M059J (cell line): ENCODE data around the gene CTTNBP2NL. TPM values are rescaled to one million over a fixed set of nuclear protein-coding genes. Genes with fewer than 3 reads are reported as not detected.

Source experiments
- DNase-seq: peaks from one replicate; pipeline ENCODE4 v3.0.0-alpha.2; 2012; ENCODE audit warnings: low read depth
- total RNA-seq: library from RNA; depleted of rRNA; stranded (reverse); fragments of >200 nt; shearing (Covaris generic); gene quantifications from 2 replicates; pipeline ENCODE4 v1.2.3, GENCODE V29; 2014; rRNA removed

CTTNBP2NL gene
- total RNA-seq, 1 experiment from 2014 or later = 17.2 TPM

- no peak for DNase-seq
Observed at GRCh38 chr1:112506306-112506705, 110.3 kb downstream of the CTTNBP2NL start.

- no peak for DNase-seq
Observed at GRCh38 chr1:112506731-112507130, 110.7 kb downstream of the CTTNBP2NL start.

- DNase-seq = no peak
Observed at GRCh38 chr1:112507336-112507735, 111.3 kb downstream of the CTTNBP2NL start.

GRCh38 chr1:112507921-112508277 is 111.9 kb downstream of the CTTNBP2NL start:
- DNase-seq = no peak

GRCh38 chr1:112508278-112509004 is 112.4 kb downstream of the CTTNBP2NL start, which contains the start of gene WNT2B:
WNT2B (plus strand) TSS chr1:112508965; CDS start chr1:112509263, 298 bp downstream.
- no peak for DNase-seq

- DNase-seq = no peak
Observed at GRCh38 chr1:112509005-112509659, 113.1 kb downstream of the CTTNBP2NL start.

- no peak for DNase-seq
Observed at GRCh38 chr1:112509660-112510178, 113.7 kb downstream of the CTTNBP2NL start.

- DNase-seq = no peak
Observed at GRCh38 chr1:112510340-112510739, 114.3 kb downstream of the CTTNBP2NL start.

Other genes with a start within 250 kb of the CTTNBP2NL start
- gene WNT2B, start 112.8 kb downstream of the CTTNBP2NL start, total RNA-seq = under 0.01 and 0.02 TPM in 2 replicates
- 32.7 and 49.6 TPM in 2 replicates for gene ST7L, start 222.9 kb downstream of the CTTNBP2NL start, total RNA-seq
- 190 and 259 TPM in 2 replicates for gene CAPZA1, start 223.6 kb downstream of the CTTNBP2NL start, total RNA-seq